Ishikawa (cell line): Measurements from ENCODE around the gene GAB2.

Experiments
- CEBPB ChIP-seq: IDR thresholded peaks from 2 replicates; pipeline ENCODE4 v1.6.1; 2012
- CREB1 ChIP-seq: IDR thresholded peaks from 2 replicates; pipeline ENCODE4 v1.6.1; 2012; ENCODE audit warnings: low read depth
- EGR1 ChIP-seq: IDR thresholded peaks from 2 replicates; pipeline ENCODE4 v1.6.1; 2012
- NFIC ChIP-seq: IDR thresholded peaks from 2 replicates; pipeline ENCODE4 v1.6.1; 2012
- RAD21 ChIP-seq: IDR thresholded peaks from 2 replicates; pipeline ENCODE4 v1.6.1; 2012; ENCODE audit warnings: low read depth
- TAF1 ChIP-seq: IDR thresholded peaks from 2 replicates; pipeline ENCODE4 v1.6.1; 2012; ENCODE audit warnings: low read depth, mild to moderate bottlenecking
- TCF12 ChIP-seq: IDR thresholded peaks from 2 replicates; pipeline ENCODE4 v1.6.1; 2012; ENCODE audit warnings: low read depth
- TF ChIP-seq, protein P1 (sequence below): IDR thresholded peaks from 2 replicates; pipeline ENCODE4 v1.6.1; 2012; ENCODE audit warnings: low read depth, mild to moderate bottlenecking
- TF ChIP-seq, protein P2 (sequence below): IDR thresholded peaks from 2 replicates; pipeline ENCODE4 v1.6.1; 2012

DNA sequence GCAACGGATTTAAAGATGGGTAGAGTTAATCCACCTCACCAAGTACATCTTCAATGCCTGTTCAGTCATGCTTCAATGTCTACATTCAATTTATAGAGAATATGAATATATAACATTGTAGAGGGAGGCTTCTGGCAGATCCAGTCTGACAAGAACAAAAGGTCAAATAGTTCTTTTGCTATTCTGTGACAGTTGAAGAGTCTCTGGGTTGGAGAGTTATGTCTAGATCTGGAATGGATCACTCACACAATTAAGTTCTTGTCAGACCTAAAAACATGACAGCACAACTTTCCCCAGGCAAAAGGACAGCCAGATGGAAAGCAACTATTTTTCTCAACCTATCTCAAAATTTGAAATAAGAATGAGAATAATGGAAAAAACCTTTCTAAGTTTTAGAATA, 15.3 kb upstream of the GAB2 start:
- TF ChIP-seq CREB1 (no peak), EGR1 (no peak), RAD21 (no peak), TCF12 (no peak), TAF1 (no peak), CEBPB (no peak), NFIC (no peak)
- TF ChIP-seq, protein P1, sequence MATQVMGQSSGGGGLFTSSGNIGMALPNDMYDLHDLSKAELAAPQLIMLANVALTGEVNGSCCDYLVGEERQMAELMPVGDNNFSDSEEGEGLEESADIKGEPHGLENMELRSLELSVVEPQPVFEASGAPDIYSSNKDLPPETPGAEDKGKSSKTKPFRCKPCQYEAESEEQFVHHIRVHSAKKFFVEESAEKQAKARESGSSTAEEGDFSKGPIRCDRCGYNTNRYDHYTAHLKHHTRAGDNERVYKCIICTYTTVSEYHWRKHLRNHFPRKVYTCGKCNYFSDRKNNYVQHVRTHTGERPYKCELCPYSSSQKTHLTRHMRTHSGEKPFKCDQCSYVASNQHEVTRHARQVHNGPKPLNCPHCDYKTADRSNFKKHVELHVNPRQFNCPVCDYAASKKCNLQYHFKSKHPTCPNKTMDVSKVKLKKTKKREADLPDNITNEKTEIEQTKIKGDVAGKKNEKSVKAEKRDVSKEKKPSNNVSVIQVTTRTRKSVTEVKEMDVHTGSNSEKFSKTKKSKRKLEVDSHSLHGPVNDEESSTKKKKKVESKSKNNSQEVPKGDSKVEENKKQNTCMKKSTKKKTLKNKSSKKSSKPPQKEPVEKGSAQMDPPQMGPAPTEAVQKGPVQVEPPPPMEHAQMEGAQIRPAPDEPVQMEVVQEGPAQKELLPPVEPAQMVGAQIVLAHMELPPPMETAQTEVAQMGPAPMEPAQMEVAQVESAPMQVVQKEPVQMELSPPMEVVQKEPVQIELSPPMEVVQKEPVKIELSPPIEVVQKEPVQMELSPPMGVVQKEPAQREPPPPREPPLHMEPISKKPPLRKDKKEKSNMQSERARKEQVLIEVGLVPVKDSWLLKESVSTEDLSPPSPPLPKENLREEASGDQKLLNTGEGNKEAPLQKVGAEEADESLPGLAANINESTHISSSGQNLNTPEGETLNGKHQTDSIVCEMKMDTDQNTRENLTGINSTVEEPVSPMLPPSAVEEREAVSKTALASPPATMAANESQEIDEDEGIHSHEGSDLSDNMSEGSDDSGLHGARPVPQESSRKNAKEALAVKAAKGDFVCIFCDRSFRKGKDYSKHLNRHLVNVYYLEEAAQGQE: no peak
- TF ChIP-seq, protein P2, sequence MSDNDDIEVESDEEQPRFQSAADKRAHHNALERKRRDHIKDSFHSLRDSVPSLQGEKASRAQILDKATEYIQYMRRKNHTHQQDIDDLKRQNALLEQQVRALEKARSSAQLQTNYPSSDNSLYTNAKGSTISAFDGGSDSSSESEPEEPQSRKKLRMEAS: no peak
